HK-2 (cell line): Measurements from ENCODE around the gene UBL3.

ENCODE experiments used
- DNase-seq: peaks from one replicate; pipeline ENCODE4 v3.0.0-alpha.2; 2018; ENCODE audit not compliant: unreplicated experiment

UBL3 gene

DNA sequence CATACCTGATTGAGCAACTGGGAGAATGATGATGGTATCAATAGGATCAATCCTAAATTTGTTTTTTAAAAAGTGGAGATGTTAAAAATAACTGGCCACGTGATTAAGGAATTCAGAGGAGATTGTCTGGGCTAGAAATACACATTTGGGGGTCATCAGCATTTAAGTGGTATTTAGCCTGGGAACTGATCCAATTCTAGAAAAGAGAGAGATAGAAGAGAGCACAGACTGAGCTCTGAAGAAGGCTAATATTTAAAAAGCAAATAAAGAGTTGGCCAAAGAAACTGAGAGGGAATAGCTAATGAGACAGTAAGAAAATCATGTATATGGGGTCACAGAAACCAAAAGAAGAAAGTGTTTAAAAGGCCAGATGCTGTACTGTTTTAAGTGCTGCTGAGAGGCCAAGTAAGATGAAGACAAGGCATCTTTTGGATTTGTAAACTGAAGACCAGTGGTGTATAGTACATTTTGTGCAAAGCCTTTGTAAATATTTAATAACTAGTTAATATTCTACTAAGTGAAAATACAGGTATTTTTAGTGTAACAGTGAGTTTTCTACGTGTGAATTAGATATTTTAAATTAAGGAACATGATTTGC, 40.2 kb downstream of the UBL3 start:
- DNase-seq = no peak

DNA sequence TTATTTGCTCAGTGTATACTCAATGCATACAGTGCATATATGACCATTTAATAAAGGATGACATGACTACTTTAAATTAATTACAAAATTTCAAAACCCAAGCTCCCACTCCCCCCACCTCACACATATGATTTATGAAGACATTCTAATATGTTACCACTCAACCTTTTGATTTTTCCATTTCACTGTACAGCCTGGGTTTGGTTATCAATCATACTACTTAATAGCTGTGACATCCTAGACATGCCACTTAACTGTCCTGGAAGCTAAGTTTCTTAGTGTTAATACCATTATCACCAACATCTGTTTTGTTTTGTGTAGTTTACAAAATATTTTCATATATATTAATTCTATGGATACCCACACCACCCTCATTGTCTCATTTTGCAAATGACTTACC, 42.2 kb downstream of the UBL3 start:
- no peak for DNase-seq

DNA sequence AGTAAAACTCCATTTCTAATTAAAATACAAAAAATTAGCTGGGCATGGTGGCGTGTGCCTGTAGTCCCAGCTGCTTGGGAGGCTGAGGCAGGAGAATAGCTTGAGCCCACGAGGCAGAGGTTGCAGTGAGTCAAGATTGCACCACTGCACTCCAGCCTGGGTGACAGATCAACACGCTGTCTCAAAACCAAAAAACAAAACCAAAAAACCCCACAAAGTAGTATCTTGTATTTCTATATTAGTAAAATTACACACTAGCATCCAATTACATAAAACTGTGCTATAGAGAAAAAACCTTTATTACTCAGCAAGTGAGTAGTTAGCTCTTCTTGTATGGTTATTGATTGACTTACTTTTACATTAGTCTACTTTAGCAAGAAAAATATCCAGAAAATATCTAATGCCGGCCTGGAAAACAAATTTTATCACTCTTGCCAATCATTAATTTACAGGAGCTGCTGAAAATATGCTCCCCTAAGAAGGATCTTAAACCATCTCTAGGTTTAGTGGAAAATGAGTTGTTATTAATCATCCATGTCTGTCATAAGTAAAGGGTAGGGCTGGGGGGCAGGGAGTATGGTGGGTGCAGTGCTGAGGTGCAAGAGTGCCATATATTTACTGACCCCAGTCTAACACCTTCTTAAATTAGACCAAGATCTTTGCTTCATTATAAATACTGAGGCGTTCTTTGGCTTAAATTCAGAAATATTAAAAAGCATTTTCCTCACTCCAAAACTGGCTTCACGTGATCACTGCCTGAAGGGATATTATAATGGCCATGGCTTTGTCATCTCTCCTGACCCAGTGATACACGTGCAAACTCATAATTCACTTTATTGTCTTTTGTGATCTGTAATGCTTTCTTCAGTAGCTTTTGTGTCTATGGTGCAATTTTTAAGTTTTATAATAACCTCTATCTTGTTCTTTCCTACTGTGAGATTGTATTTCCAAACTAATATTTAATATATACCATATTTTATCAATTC, 44.1 kb downstream of the UBL3 start:
- DNase-seq = no peak

DNA sequence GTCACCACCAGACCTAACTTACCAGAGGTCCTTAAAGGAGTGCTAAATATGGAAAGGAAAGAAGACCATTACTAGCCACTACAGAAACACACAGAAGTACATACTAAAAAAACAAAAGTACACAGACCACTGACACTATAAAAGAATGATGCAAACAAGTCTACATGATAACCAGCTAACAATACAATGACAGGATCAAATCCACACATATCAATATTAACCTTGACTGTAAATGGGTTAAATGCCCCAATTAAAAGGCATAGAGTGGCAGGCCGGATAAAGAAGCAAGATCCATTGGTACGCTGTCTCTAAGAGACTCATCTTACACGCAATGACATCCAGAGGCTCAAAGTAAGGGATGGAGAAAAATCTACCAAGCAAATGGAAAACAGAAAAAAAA, 47.2 kb downstream of the UBL3 start:
- no peak for DNase-seq

DNA sequence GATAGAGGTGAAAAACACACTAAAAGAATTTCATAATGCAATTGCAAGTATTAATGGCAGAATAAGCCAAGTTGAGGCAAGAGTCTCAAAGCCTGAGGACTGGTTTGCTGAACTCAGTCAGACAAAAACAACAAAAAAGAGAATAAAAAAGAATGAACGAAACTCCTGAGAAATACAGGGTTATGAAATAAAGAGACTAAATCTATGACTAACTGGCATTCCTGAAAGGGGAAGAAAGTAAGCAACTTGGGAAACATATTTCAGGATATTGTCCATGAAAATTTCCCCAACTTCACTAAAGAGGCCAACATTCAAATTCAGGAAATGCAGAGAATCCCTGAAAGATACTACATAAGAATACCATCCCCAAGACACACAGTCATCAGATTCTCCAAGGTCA, 47.8 kb downstream of the UBL3 start:
- DNase-seq = no peak

DNA sequence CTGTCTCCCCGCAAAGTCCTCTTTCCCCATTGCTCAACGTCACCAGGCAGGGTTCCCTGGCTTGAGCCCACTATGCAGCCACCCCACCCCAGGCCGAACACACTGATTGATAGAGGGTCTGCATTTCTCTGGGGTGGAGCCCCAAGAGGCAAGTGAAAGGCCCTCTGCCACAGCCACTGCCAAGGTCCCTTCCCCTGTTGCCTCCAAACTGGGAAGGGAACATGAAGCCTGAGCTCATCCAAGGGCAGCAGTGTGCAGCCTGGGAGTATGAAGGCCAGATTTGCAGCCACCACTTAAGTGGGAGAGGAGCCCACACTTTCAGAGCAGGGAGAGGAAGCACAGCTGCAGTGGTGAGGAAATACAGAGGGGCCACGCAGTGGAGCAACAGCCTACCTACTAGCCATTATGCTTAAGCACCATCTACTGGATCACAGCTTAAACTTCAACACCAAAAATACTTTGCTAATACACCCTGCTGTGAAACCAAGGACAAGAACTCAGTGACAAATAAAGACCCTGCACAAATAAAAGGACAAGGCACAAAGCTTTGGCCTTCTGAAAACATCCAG, 48.6 kb downstream of the UBL3 start:
- no peak for DNase-seq

DNA sequence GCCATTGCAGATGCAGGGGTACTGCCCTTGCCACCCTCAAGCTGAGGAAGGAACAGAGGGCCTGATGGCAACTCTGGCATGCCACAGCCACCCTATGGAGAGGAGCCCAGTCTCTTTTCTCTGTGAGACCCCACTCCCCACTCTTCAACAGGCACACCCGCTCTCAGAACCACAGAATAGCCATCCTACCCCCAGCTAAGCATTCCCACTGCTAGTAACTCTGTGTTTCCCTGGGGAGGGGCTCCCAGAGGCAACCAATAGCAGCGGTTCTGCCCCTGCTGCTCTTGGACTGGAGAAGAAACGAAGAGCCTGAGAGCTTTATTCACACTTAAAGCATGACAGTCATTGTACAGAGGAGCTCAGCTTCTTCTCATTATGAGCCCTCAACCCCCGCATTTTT, 49.3 kb downstream of the UBL3 start:
- DNase-seq = no peak

DNA sequence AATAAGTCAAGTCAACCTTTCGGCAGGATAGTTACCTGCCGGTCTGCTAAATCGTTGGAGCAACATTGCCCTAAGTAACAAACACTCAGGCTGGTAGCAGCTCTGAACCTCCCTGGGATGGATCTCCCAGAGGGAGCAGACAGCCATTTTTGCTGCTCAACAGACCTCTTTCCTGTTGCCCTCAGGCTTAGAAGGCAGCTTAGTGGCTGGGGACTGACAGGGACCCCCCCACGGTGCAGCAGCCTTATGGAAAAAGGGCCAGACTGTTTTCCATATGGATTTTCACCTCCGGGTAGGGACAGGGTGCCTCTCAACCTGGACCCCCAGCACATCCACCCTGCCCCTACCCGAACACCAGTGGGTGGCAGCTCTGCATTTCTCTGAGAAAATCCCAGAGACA, 49.7 kb downstream of the UBL3 start:
- DNase-seq = no peak

DNA sequence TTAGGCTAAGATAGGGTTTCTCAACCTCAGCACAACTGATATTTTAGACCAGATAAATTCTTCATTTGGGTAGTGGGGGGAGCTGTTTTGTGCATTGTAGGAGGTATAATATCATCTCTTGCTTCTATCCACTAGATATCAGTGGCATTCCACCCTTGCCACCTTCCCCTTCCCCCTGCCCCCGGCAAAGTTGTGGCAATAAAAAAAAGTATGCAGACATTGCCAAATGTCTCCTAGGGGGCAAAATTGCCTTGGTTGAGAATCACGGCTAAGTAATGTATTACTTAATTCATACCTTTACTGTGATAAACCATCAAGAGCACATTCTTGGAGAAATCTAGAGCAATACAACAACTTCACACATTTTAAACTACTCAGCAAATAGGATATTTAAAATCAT, 51.4 kb downstream of the UBL3 start:
- no peak for DNase-seq

DNA sequence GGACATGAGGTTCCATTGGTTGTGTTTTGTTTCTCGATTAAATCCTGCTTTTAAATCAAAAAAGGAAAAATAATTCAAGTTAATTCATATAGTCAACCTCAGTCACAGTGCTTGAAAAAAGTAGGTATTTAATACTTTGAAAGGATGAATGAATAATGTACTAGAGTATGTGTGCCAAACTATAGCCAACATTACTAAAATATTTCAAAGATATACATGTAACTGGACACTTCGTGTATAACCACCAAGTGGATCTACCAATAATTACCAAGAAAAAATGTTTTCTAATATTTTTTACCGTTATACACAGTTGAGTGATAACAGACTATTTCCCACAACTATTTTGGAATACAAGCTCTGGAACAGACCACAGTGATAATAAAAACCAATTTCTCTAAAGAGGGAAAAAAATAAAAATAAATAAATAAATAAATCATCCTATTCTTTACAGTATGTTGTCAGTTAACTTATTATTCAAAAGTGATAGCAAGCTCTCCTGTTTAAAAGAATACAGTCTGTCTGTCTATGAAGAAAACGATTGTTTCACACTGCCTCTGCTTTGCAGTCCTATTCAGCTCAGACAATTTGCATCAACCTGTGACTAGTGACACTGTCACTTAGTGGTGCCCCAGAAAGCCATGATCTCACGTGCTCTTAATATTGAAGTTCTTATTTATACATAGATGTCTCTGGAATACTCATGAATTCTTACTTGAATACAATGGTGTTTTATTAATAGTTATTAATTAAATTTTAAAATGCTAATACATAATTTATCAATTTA, 58.2 kb downstream of the UBL3 start:
- no peak for DNase-seq

DNA sequence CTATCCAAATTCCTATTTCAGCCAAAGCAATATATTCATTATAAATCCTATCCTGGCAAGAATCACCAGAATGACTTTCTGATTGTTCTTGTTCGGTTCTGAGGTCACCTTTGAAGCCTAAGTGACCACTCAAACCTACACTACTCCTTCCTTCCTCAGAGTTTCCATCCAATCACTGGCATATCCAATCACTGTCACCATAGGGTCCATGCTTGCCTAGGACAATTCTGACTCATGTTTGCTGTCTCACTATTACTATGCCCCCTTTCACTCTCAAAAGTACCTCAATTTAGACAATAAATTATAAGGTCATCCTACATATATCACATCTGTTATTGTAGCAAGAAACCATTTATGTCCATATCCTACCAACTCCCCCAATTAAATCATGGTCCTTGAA, 58.9 kb downstream of the UBL3 start:
- DNase-seq = no peak

DNA sequence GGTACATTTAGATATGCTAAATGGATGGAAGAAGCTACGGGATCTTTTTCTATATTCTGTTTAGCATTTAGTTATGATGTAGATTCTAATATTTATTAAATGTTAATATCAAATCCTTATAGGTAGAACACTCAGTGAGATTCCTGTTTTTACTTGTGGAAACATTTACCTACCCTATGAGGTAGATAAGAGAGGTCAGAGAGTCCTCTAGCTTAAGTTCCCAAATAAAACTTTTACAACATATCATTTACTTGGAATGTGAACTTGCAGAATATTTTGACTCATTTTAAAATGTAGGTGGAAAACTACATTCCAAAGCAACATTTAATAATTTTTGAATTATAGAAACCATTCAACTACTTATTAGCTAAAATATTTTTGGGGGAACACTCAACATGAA, 63.7 kb downstream of the UBL3 start:
- DNase-seq = no peak

DNA sequence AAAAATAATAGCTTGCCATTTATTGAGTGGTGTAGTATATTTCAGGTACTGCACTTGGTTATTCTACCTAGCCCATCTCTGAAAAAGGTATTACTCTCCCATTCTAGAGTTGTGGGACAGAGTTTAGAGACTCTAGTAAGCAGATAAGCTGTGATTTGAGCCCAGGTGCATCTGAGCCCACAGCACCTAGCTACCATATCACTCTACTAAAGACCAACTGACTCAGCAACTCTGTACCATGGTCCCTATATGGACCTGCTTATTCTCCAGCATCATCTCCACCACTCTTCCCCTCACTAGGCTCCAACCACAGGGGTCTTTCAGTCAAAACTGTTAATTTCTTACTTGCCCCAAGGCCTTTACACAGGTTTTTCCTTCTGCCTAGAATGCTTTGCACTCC, 64.4 kb downstream of the UBL3 start:
- DNase-seq = no peak

DNA sequence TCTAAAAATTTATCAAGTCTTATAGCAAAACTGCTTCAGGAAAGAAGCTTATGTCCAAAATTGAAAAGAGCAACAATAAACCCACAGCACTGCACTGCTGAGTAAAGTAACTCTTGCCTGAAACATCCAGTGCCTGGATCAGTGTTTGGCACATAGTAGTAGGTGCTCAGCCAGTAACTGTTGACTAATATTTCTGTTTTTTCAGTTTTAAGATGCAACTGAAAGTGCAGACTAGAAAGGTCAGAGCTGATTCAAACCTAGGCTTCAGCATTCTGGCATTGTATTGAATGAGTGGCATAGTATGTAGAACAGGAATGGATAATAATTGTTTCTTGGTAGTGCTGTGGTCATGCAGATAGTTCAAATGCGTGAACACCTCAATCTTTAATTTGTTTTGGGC, 67.6 kb downstream of the UBL3 start:
- DNase-seq = no peak

DNA sequence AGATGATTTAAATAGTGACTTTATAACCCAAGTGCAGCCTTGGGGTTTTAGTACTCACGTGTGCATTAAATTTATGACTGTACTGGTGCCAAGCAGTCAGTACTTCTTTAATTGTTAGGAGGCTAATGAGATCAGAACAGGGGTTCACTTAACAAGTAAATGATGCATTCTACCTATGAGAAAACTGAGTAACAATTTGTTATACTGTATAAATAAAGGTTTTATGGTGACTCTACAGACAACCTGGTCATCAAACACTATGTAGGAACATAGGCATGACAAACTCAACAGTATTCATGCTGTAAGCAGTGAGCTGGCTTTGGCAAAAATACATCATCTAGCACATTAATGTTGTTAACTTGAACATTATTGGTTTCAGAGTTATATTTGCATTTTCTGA, 75.6 kb downstream of the UBL3 start:
- DNase-seq = no peak

DNA sequence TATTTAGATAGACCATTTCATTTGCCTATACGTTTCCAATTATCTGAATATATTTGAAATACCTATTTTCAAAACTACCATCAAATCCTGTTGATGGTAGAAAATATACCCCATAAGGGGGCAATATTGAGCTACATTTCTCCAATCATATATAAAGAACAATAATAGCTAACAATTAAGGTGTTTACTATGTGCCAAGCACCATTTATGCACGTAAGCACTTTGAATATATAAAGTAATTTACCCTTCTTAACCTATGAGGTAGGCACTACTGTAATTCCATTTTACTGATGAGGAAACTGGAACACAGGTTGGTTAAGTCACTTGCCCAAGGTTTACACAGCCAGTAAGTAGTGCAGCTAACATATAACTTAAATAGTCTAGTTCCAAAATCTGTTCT, 79.2 kb downstream of the UBL3 start:
- DNase-seq = no peak

DNA sequence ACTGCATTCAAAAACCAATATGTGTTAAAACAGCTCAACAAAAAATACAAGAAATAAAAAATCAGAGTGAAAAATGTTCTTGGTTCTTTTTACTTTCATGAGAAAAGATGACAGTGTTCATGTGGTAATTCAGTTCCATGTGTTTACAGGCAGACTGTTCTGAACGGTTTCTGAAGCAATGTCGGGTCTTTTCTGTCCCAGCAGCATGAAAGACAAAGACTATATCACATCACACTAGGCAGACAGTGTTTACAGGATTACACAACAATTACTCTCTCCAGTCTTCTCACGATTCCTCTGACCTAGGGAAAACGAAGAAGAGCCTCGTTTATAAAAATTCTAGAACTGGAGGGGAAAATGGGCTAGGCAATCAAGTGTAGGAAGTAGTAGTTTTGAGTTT, 83.4 kb downstream of the UBL3 start:
- no peak for DNase-seq

DNA sequence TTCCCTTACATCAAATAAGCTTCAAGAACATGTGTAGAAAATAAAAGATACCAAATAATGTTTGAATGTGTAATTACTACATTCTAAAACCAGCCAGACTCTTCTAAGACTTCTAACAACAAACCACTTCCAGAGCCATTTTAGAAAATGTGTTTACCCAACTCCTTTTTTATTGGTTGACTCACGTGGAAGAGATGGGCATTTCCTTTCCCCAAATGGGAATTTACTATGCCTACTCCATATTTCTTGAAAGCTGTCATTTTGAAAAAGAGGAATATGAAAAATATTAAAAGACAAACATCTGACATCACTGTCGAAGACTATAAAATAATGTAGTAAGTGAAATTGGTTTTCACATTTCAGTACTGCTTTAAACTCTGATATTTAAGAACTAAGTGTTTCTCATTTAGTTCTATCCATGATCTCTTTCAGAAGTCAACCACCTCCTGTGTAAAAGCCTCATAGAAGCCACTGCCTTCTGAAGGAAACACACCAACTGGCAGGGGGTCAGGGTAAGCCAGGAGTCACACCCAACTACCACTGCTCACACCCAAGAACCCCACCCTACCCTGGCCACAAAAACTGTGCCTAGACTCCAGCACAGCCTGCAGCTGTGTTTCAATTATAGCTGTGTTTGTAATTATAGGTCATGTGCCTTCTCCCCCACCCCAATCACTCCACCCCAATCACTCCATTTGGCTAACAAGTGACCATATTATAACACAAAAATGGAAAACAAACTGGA, 86.8 kb downstream of the UBL3 start:
- no peak for DNase-seq

DNA sequence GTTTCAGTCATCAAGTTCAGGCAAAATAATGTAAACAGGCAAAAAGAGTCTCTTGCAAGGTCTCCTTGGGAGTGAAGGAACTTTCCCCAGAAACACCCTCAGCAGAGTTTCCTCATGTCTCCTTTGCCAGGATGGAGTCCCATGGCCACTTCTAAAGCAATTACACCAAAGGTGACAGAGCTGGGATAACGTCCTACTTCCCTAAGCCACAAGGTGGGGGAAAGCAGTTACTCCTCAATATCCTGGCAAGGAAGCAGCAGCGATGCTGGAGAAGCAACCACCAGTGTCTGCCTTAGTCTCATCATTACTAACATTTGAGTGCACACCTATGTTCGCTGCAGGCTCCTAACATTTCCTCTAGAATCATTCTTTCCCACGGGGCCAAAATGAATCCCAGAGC, 88.6 kb downstream of the UBL3 start:
- no peak for DNase-seq

DNA sequence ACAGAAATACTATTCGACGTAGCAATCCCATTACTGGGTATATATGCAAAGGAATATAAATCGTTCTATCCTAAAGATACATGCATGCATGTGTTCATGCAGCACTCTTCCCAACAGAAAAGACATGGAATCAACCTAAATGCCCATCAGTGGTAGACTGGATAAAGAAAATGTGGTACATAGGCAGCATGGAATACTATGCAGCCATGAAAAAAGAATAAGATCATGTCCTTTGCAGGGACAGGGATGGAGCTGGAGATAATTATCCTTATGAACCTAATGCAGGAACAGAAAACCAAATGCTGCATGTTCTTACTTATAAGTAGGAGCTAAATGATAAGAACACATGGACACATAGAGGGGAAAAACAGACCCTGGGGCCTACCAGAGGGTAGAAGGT, 89.3 kb downstream of the UBL3 start:
- DNase-seq = no peak

DNA sequence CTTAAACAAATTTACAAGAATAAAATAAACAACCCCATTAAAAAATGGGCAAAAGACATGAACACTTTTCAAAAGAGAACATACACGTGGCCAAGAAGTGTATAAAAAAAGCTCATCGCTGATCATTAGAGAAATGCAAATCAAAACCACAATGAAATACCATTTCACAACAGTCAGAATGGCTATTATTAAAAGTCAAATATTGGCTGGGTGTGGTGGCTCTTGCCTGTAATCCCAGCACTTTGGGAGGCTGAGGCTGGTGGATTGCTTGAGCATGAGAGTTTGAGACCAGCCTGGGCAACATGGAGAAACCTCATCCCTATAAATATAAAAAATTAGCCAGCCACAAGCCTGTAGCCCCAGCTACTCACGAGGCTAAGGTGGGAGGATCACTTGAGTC, 89.9 kb downstream of the UBL3 start:
- DNase-seq = no peak
